RWPE1 (cell line): ENCODE results near the gene MKRN1.

Source experiments
- CTCF ChIA-PET: fragments of 350-600 bp; sonication (Branson Sonifier 250); formaldehyde crosslinking; extraction: SDS; loops from one replicate; lab custom pipeline; 2021; lab: Yijun Ruan, JAX
- POLR2A ChIA-PET: fragments of 400-600 bp; formaldehyde crosslinking; extraction: SDS; loops from one replicate; lab custom pipeline; 2020; ENCODE audit warnings: antibody characterized with exemption; ENCODE audit not compliant: low non-redundant PET; lab: Yijun Ruan, JAX
- DNase-seq: peaks from one replicate; pipeline ENCODE4 v3.0.0; 2012; ENCODE audit warnings: low spot score
- H3K27ac ChIP-seq: fragments of 450-650 bp; 2 replicates; pipeline ENCODE4 v1.5.1; 2017
- CTCF ChIP-seq: fragments of 450-650 bp; conservative IDR thresholded peaks from 2 replicates; pipeline ENCODE4 v1.5.1; 2017; ENCODE audit warnings: low read depth, mild to moderate bottlenecking

MKRN1 gene

GRCh38 chr7:140479062-140479738 is at the start of gene MKRN1:
Gene MKRN1, minus strand, starts transcription at chr7:140479505. Its CDS starts 161 bp downstream, at chr7:140479344.
- peak; percentile 87 for DNase-seq
- H3K27ac ChIP-seq: peak within 1 kb of the TSS; percentile 90
- ChIA-PET POLR2A (no interaction called here), CTCF (no interaction called here)
- TF ChIP-seq CTCF: no peak

- no peak for DNase-seq
- ChIA-PET CTCF (interaction anchor here (0.6 to 0.8 kb wide), 2 partner anchors 124 to 126 kb away, joined by 3 to 4 read pairs; no protein-coding TSS in a partner anchor), POLR2A (no interaction called here)
- no peak overlapping the region for H3K27ac ChIP-seq
- TF ChIP-seq CTCF: no peak
Observed at GRCh38 chr7:140526787-140527664, 47.7 kb upstream of the MKRN1 start.

GRCh38 chr7:140526214-140526613 is 46.9 kb upstream of the MKRN1 start:
- H3K27ac ChIP-seq: peak overlapping the region; percentile 56
- ChIA-PET POLR2A (no interaction called here), CTCF (interaction anchor here (0.6 to 1.0 kb wide), 3 partner anchors 125 to 127 kb away, joined by 3 to 4 read pairs (median 3); no protein-coding TSS in a partner anchor)
- no peak for TF ChIP-seq CTCF
- DNase-seq: no peak

- H3K27ac ChIP-seq: peak overlapping the region; percentile 56
- TF ChIP-seq CTCF: no peak
- POLR2A ChIA-PET: no interaction called here
- peak; percentile 32 for DNase-seq
- CTCF ChIA-PET: interaction anchor here (0.6 to 1.0 kb wide), 2 partner anchors 128 to 295 kb away, joined by 3 read pairs; no protein-coding TSS in a partner anchor
Observed at GRCh38 chr7:140525743-140526142, 46.4 kb upstream of the MKRN1 start.

DNA sequence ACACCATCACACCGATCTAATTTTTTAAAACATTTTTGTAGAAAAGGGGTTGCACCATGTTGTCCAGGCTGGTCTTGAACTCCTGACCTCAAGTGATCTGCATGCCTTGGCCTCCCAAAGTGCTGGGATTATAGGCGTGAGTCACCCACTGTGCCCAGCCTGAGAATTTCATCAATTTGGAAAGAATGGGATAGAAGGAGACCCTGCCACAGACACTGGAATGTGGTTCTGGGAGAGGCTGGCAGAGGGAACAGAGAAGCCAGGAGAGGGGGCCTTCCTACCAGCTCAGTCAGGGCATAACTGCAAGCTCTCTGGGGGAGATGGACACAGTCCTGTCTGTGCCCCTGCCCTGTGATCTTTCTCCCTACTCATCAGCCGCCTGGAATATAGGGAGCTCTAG is 42.1 kb upstream of the MKRN1 start:
- no peak overlapping the region for H3K27ac ChIP-seq
- POLR2A ChIA-PET: no interaction called here
- no peak for DNase-seq
- no peak for TF ChIP-seq CTCF
- CTCF ChIA-PET: no interaction called here

DNA sequence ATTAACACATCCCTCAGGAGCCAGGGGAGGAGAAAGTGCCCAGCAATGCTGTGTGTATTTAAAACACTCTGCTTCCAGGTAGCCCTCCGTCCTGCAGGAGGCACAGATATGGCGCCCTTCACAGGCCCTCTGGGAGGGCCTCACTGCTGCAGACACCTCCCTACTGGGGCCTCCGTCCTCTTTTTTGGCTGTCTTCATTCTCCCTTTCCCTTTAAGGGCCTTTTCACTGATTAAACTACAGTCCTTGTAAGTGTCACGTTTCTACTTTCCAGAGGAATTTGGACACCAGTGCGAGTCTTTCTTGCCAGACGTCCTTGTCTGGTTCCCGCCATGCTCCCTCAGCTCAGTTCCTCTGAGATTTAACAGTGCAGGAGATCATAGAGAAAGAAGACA is 39.7 kb upstream of the MKRN1 start:
- no peak overlapping the region for H3K27ac ChIP-seq
- CTCF ChIA-PET: no interaction called here
- POLR2A ChIA-PET: no interaction called here
- no peak for DNase-seq
- TF ChIP-seq CTCF: no peak
